ENCODE measurements around the gene USP3.

USP3 gene

DNA sequence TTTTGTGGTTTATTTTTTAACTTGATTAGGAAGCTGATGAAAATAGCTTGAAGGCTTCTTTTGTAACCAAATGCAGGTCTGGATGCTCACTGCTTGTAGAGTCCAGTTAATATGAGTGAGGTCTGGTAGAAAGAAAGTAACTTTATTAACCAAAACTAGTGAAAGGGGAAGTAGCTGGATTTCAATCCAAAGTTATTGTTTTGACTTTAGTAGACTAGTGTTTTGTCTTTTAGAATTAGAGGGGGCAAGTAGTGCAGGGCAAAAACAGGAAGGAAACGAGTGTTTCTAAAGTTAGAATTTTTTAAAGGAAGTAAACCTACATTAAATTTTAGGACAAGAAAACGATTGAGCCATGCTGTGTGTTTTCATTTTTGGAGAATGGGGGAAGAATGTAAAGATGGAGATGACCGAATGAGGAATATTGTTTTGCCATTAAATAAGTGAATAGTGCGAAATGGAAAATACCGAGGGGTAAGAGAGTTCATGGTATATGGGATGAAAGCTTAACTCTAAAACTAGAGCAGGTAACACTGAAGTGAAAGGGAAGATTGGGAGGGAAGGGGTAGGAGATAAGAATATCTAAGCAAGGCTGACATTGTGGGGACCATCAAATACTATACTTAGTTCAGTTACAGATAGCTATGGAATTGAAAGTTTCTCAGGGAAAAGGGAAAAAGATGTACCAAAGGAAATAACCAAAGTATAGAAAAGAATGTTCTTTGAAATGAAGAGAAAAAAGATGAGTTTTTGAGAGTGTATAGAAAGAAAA lies 40.0 kb downstream of the USP3 start:
- no peak for DNase-seq (ENCODE audit: low spot score)

DNA sequence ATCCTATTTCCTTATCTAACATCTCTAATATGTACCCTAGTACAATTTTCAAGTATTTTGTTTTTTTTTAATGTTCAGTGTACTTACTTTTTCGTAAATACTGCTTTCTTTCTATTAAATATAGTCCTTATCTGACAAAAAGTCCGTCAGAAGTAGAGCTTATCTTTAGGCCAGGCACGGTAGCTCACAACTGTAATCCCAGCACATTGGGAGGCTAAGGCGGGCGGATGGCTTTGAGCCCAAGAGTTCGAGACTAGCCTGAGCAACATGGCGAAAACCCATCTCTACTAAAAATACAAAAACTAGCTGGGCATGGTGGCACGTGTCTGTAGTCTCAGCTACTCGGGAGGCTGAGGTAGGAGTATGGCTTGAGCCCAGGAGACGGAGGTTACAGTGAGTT lies 41.1 kb downstream of the USP3 start:
- no peak for DNase-seq (ENCODE audit: low spot score)

DNA sequence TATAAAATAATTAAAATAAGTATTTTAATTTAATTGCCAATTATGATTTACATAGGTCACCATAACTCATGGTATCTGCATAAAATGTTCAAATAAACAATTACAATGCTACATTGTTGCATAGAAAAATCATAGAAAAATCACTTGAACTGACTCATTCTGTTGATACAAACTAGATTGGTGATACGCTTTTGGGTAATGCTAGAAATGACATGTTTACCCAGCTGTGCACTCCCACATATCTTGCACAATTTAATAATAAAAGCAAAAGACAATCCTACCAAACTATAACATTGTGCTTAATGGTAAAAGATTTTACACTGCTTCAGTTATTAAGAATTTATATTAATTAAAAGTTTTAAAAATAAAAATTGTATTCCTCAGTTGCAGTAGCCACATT lies 47.0 kb downstream of the USP3 start:
- DNase-seq (ENCODE audit: low spot score), result no peak

DNA sequence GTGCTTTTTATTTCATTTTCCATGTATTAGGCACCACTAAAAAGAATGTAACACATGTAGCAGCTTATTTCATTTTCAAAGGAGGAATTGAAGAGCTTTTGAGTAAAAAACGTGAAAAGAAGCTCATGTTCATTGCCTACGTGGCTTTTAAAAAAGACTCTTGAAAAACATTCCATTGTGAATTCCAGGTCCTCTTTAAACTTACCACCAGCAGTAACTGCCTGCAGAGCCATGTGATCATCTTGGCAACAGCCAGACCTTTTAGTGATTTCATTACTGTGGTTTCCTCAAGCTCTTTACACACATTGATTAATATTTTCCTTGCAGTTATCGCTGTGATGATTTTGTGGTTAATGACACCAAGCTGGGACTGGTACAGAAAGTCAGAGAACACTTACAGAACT lies 49.0 kb downstream of the USP3 start:
- DNase-seq (ENCODE audit: low spot score), result no peak

DNA sequence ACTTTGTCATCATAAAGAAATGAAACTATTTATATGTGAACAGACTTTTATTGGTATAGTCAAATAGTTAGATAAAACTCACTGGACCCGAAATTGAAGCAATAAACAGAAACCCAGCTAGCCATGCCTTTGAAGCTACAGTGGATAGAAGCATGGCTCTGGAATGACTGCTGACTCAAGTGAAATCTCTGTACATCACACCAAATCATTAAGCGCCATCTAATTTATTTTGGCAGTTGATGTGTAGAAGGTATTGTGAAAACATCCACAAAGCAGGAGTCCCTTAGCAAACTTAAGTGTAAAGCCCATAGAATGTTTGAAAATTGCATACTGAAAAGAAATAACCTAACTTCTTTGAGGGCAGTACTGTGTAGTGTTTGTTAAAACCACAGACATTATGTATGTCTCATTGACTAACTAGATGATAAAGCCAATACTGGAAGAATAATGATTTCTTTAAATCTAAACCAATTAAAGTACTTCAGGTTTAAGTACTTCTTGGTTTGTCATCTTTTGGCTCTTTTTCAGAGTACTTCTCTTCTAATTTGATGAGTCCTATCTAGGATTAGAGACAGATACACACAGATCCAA lies 50.0 kb downstream of the USP3 start:
- DNase-seq (ENCODE audit: low spot score), result no peak

- DNase-seq (ENCODE audit: low spot score), result no peak
Measured at GRCh38 chr15:63555507-63555906, 51.1 kb downstream of the USP3 start.

- DNase-seq (ENCODE audit: low spot score), result no peak
Measured at GRCh38 chr15:63556246-63556645, 51.9 kb downstream of the USP3 start.

GRCh38 chr15:63556736-63557135 lies 52.3 kb downstream of the USP3 start:
- no peak for DNase-seq (ENCODE audit: low spot score)

DNA sequence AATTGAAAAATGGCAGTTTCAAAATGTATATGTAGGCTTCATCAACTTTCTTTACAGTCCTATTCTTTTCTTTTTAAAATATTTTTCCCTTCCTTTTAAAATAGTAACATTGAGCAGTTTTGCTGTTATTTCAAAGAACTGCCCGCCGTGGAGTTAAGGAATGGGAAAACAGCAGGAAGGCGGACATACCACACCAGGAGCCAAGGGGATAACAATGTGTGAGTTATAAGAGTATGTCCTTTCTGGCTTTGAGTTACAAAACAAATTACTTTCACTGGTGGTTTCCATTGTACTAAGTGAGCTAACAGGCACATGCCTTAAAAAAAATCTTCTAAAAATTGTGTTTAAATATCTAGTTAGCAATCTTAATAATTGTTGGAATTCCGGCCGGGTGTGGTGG lies 55.4 kb downstream of the USP3 start:
- DNase-seq (ENCODE audit: low spot score), result no peak

GRCh38 chr15:63560741-63561448 lies 56.5 kb downstream of the USP3 start:
- no peak for DNase-seq (ENCODE audit: low spot score)

- no peak for DNase-seq (ENCODE audit: low spot score)
Measured at GRCh38 chr15:63564093-63564492, 59.7 kb downstream of the USP3 start.

GRCh38 chr15:63565536-63566186 lies 61.3 kb downstream of the USP3 start:
- no peak for DNase-seq (ENCODE audit: low spot score)

DNA sequence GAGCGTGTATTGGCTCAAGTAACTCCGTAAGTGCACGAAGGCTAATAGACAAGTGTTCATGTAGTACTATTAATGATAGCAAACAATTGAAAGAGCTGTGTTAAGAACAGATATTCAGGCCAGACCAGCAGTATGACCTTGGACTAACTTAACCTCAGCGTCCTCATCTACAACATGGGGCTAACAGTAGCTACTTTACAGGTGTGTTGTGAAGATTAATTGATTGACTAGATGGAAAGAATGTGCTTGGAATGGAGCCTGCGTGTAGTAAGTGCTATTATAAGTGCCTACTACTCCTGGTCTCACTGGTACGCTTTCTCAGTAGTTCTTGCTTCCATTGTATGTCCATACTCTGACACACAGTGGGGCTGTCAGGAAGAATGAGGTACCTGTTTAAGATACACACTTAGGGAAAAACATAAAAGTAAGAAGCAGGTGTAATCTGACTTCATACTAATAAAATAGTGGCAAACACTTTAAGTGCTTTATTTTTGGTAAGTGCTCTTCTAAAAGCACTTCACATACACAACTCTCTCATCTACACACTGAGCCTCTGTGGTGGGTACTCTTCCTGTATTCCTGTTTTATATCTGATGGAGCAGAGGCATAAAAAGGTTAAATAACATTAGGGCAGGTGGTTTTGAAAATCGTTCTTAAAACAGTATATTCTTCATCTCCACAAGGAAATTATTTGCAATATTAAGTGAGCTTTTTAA lies 68.5 kb downstream of the USP3 start:
- no peak for DNase-seq (ENCODE audit: low spot score)

- DNase-seq (ENCODE audit: low spot score), result no peak
Measured at GRCh38 chr15:63573533-63573932, 69.1 kb downstream of the USP3 start.

DNA sequence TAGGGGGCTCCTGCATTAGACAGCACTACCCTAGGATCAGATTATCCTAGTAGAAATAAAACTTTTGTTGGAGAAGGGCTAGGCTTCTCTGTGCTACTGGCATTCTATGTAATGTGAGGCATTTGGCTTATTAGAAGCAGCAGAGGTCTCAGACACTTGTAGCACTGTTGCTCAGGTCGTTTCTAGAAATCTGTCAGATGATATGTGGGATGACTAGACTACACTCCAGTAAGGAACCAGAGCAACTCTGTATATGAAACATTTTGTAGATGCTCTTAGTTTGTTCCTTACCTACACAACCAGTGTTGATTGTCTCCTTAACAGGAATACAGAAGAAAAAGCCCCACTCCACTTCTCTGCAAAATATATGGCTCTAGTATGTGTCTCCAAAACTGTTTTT lies 70.9 kb downstream of the USP3 start:
- DNase-seq (ENCODE audit: low spot score), result no peak

- no peak for DNase-seq (ENCODE audit: low spot score)
Measured at GRCh38 chr15:63576441-63576840, 72.0 kb downstream of the USP3 start.

DNA sequence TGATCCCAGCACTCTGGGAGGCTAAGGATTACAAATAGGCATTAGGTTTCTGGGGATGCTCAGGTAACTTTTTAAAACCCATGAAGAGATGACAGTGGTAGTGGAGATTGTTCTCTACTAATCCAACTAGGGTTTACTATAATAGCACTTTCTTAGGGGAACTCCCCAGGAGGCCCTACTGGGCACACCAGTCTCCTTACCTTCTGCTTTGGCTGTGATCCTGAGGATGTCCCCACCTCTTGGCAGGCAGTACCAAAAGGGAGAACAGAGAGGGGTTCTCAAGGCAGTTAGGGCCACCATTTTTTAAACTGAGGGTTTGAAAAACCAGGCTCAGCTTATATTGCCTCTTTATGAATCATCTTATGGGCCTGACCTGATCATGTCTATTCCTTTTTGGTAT lies 77.8 kb downstream of the USP3 start:
- DNase-seq (ENCODE audit: low spot score), result no peak

DNA sequence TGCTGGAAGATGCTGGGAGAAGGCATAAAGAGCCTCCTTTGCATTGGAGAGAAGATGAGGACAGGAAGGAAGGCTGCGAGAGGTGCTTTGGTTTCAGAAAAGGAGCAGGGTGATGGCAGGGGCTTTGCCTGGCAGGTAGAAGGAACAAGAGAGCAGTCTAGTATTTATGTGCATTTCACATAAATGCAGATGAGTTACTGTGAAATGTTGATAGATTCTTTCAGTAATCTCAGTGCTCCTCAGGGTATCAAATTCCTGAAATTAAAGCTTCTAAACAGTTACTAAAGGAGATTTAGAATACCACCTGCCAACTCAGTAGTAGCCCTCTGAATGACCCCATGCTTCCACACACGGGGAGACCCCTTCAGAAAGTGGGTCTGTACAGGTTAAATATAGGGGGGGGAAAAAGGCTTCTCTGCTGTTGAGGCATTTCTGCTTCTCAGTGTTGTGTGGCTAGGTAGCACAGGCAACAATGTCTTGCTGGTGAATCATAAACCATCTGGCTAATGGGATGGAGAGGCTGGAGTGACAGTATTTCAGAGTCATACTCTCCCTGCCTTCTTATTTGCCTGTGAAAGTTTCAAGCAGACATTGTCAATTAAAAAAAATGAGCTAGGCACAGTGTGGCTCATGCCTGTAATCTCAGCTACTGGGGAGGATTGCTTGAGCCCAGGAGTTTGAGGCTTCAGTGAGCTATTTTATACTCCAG lies 78.5 kb downstream of the USP3 start:
- DNase-seq (ENCODE audit: low spot score), result no peak

DNA sequence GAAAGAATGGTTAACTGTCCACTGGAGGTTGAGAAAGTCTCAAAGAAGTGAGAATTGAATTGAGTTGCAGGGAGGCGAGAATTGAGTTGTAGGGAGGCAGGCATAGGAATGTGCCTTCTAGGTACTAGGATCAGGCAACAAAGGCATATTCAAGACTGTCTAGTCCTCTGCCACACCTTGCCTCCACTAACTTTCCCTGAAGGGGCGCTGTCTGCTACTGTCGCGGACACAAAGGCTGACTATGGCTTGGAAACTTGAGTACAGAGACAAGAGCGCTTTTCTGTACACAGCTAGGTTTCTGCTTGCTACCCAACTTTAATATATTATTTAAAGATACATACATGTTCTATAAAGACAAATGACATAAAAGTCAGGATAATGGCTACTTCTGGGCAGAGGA lies 82.4 kb downstream of the USP3 start:
- no peak for DNase-seq (ENCODE audit: low spot score)

- no peak for DNase-seq (ENCODE audit: low spot score)
Measured at GRCh38 chr15:63587527-63587926, 83.1 kb downstream of the USP3 start.

DNA sequence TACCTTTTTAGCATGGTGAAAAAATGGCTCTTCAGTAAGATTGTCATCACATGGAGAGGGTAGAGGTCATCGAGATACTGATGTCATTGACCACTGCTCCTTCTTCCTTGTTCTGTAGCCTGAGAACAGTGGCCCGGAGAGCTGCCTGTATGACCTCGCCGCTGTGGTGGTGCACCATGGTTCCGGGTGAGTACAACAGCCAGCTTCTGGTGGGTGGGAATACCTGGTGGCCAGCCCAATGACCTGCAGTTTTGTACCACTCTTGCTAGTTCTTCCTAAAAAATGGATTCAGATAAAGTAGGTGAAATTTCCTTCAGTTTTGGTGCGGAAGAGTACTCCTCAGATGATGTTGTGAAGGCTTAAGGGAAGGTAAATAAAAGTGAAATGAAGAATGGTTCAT lies 84.4 kb downstream of the USP3 start:
- DNase-seq (ENCODE audit: low spot score), result no peak

Measured in HuH-7.5 (cell line).